GF-D8 (cell line): Measurements from ENCODE around the gene CLEC20A.

Source experiments
- DNase-seq: peaks from one replicate; lab custom pipeline; 2025; lab: John Stamatoyannopoulos, UW

The CLEC20A gene

DNA sequence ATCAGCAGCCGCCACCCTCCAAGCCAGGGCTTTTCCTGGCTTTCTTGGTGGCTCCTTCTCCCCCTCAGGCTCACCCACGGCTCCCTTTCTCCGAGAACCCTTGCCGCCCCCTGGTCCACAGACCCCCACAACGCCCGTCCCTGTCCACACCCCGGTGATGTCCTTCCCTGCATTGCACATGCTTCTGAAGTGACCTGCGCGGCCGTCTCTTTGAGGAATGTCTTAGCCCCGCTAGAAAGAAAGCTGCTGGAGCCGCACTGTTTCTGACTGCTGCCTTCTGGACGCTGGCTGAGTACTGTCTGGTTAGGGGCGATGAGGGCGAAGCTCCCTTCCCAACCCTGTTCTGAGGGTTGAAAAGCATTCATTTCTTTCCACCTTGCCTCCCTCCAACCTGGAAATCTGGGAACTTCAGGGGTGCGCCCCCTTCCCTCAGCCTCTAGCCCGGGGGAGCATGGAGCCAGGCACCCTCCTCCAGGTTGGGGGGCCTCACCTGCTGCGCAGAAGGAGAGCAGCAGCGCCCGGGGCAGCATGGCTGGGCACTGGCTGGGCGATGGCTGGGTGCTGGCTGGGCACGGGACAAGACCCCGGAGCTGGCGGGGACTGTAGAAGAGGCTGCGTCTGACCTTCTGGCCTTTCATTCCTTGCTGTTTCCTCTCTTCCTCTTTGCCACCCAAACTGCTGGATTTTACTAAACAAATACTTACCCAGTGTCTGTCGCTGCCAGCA lies at the start of gene CLEC20A:
Gene CLEC20A (minus strand): TSS at position 555 of the 726 bp plus-strand sequence. CDS start 25 bp downstream, at position 530.
- DNase-seq: no peak

DNA sequence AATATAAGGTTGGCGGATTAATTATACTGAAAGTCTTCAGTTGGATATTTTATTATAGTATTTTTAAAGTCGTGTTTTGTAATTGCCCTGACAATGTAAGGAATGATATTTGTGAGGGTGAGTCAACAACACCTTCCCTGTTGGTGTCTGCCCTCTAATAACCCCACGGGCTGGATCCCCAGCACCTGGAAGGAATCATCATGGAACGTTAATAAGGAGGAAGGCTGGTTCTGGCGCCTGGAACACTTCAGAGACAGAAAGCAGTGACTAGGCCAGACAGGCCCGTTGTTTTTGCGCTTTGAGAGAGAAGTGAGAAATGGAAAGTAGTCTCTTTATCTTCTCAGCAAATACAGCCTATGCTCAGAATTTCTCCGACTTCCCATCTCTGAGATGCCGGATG lies 47.8 kb upstream of the CLEC20A start:
- no peak for DNase-seq

DNA sequence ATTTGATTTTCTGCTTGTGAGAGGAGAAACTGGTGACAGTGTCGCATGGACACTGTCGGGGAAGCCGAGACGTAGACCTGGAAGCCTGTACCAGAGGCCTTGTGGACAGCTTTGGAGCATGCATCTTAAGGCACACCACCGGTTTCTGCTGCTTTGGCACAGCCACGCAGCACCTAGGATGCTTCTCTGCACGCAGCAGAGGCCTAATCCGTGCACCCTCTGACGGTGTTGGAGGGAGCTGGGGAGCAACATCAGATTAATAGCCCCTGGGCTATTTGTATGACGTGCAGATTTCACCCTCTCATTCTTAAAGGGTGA lies 46.5 kb upstream of the CLEC20A start:
- DNase-seq: no peak

DNA sequence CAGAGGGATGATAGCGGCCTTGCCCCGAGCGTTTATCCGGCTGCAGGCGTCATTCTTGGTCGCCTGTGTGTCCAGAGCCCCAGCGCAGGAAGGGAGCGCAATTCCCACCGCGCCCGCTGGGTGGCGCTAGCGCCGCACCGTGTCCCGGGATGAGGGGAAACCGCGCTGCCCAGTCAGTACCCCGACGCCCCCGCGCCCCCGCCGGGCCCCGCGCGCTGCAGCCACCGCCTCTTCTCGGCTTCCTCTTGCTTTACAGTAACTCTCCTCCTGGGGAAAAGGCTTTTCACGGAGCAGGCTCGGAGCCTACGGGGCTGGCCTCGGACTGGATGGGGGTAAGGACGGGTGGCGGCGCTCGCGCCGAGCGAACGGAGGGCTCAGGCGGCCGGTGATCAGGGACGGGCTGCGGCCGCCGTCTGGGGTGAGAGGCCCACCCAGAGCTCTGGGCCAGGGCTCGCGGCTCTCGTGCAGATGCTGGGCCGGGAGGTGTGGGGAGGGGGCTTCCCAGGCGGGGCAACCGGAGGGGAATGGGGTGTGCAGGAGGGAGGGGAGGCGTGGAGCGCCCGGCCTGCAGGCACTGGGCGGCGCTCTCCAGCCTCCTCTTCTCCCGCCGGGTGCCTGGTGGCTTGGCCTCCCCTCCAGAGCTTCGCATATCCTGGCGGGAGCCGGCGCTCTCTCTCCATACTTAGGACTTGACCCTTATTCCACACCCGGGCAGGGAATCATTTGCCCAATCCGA lies 46.0 kb upstream of the CLEC20A start:
- no peak for DNase-seq

DNA sequence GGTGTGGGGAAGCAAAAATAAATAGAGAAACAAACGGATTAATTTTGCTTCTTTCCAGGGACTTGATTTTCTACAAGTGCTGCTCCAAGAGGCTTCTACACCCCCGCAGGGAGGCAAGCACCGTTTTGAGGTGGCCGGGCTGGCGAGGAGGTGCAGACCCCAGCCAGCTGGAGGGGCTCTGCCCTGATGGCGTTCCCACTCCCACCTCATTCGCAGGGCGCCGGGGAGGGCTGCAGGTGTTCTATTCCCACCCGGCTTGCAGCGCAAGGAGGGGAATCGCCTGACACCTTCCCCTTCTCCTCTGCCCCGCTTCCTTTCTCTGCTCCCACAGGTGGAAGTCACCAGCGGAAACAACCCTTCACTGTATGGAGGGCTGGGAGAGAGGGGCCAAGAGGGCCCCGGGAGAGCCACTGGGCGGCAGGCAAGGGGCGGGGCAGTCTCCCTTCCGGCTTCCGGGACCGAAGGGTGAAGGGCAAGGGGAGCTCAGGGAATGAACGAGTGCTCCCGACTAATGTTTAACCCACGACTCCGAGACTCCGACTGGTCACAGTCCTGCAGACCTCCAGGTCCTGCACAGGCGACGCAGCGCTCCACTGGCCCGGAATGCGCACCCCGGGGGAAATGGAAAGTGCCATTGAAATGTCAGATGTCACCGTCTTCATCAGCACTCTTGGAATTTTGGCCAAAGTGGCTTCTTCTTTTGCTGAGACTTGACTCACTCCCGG lies 45.2 kb upstream of the CLEC20A start:
- DNase-seq: no peak

DNA sequence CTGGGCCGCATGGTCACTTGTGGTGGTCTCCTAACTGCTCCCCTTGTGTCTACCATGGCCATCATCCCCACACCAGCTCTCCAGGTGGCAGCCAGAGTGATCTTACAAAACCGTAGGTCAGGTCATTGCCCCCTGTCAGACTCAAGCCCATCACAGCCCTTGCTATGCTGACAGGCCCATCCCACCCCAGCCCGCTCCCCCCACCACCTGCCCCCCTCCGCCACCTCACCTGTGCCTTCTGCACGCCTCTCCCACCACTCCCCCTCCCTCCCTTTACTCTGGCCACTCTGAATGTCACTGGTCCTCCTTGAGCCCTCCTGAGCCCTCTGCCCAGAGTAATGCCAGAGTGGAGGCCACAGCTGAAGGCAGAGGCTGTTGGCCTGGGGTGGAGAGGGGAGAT lies 44.6 kb upstream of the CLEC20A start:
- DNase-seq: no peak

DNA sequence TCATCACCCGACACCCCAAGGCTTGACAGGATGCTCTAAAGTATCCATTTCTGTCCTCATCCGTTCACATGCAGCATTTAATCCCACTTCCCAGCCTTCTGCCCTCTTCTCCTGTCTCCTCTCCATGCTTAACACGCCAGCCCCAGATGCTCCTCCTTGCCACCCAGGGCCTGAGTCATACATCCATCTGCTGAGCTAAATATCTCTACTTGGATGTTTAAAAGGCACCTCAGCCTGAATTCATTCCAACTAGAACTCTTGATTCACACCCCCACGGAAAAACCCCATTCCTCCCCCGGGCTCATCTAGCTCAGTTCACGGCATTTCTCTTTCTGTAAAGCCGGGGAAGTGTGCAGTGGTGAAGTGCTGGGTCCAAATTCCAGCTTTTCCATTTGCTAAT lies 43.9 kb upstream of the CLEC20A start:
- DNase-seq: no peak

DNA sequence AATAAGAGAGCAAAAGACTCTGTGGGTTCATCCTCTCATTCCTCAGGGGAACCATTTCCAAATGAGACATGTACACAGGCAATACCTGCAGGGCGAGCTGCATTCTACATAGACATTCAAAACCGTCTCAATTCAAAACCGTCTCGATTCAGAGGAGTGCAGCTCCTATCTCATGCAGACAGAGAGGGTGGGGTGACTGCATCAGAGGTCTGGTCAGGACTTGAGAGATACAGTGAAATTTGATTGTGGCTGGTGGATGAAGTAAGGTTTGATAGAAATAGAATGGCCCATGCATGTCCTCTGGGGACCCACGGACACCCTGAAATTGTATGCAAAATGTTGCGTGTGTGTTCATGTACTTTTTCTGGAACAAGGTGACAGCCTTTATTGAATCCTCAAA lies 43.4 kb upstream of the CLEC20A start:
- no peak for DNase-seq

DNA sequence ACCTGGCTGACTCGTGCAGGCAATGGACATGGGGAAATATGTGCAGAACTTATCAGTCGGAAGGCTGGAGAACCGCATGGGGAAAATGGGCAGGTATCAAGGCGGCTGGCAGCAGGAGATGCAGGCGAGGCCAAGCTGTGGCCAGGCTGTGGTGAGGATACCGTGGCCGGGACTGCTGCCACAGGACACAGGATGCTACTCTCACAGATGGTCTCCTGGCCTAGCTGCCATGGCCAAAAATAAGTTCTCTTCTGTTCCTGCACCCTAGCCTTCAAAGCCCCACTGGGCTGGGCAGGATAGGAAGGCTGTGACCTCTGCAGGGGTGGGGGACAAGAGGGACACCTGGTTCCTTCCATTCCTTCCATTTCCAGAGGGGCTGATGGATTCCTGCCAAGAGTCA lies 42.5 kb upstream of the CLEC20A start:
- no peak for DNase-seq

DNA sequence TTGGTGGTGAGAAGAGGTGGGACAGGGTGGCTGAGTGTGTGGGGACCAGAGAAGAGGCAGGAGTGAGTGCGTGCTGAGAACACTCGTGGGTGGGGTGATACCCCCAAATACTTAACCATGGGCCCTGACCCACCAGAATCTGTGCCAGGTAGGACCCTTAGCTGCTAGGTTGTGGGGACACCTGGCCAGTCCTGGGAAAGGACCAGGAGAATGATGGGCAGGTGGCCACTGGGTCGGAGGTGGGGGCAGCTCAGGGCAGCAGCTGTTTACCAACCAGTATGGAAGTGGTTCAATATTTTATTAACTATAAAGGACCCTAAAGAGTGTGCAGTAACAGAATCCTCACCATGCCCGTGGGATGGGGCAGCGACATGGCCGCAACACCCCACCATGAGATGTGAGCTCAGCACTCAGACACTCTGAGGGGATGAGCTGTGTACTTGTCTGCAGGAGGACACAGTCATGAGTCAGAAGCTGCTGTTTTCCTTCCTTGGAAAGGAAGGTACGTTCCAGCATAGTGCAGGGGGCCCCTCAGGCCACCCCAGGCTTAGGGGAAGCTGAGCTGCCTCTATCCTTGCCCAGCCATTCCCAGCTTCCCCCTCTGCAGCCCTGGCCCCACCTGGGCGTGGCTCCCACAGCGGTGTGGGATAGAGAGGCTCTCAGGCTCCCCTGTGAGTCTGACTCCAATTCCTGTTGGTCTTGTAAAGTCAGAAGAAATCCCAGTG lies 41.6 kb upstream of the CLEC20A start:
- DNase-seq: no peak

DNA sequence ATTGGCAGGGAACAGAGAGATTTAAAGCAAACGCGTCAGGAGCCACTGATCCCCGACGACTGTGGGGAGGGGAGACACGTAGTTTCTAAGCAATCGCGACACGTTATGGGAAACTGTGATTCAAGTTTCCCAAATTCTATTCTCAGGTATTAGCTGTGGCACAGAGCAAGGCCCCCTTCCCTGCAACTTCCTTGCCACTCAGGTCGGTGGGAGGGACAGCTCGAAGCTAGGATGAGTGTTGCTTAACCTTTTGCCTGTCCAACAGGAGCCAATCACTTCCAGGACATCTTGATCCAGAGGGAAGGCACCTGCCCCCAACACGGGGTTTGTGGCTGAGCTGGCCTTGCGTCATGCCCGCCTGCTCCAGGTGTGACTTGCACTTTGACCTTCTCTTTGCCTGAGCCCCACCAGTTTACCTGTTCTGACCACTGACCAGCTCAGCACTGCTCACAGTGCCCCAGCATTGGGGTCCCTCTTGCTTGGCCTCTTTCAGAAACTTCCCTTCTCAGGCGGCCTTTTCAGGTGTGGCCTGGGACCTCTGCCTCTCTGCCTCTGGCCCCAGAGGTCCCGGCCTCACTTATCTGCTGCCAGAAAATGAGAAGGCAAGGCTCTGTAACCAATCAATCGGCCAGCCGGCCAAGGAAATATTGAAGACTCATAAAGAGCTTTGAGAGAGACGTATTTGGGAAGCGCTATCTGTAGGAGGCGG lies 40.8 kb upstream of the CLEC20A start:
- DNase-seq: no peak

DNA sequence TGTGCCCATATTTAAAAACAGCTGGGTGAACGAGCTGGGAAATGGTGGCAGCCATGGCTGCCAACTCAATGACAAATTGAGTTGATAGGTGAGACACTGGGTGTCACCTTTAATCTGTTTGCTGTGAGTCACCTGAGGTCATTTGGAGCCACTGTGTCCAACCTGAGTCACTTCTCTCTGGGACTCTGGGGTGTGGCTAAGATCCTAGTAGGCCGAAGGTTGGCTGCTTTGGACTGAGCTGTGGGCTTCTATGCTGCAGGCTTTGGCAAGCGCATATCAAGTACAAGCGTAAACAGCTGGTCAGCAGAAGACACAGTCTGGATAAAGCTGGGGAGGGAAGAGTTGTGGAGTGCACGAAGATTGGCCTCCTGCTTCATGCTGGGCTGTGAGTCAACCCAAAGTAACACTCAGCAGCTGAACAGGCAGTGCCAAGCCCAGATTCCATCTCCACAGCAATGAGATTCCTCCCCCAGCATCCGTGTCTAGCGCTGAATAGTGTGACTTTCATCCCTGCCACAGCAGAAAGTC lies 40.1 kb upstream of the CLEC20A start:
- no peak for DNase-seq

DNA sequence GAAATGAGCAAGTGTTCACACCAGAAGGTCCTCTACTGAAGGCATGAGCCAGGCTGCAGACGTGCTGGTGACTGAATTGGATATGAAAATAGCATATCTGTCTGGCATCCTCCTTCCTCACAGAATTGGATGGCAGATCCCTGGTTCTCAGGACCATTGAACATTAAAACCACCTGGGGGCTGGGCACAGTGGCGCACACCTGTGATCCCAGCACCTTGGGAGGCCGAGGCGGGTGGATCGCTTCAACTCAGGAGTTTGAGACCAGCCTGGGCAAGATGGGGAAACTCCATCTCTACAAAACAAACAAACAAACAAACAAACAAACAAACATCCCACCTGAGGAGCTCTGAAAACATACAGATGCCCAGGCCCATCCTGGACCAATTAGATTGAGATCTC lies 39.6 kb upstream of the CLEC20A start:
- DNase-seq: no peak

DNA sequence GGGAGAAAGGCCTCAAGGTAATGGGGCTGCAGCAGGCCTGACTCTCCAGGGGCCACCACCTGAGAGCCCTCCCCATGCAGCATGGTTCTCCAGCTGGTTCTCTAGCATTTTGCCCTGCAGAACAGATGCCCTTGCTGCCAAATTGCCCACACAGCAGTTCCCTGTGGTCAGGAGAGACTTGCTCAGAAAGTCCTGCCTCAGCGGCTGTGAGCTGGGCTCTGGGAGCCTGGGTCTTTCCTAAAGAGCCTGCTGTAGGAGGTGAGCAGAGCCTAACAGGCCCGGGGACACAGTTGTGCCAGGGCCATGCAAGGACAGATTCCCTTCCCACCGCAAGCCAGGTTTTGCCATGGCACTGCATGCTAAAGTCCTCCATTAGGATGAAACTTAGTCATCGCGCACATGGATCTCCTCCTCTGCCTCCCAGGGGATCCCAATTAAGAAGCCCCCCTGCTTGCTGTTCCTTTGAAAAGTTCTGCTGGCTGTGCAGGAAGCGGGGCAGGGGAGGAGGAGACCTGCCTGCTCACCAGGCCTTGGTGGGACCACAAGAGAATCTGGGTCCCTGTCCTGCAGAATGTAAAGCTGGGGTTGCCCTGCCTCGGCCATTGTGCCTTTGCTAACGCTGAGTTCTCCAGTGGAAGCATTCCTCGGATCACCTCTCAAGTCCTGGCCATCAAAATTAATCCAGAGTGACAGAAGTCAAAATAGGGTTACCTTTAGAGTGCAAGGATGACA lies 37.5 kb upstream of the CLEC20A start:
- DNase-seq: no peak

DNA sequence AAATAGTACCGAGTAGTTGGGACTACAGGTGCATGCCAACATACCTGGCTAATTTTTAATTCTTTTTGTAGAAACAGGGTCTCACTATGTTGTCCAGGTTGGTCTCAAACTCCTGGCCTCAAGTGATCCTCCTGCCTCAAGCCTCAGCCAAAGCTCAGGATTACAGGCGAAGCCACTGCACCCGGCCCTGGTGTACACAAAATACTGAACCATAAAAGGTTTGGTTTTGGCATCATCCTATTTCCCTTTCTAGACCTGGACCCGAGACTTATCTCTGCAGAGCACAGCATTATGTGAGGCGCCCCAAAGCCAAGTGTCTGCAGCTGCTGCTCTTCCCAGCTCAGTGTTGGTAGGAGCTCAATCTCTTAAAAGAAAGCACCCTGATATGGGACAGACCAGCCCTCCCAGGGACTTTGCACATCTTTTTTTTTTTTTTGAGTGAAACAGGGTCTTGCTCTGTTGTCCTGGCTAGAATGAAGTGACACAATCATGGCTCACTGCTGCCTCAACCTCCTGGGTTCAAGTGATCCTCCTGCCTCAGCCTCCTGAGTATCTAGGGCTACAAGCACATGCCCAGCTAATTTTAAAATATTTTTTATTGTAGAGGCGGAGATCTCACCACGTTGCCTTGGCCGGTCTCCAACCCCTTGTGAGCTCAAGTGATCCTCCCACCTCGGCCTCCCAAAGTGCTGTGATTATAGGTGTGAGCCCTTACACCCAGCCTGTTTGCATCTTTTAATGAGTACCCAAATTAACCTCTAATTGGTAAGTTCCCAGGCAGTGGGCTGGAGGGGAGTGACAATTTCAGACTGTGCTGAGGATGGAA lies 36.6 kb upstream of the CLEC20A start:
- no peak for DNase-seq

DNA sequence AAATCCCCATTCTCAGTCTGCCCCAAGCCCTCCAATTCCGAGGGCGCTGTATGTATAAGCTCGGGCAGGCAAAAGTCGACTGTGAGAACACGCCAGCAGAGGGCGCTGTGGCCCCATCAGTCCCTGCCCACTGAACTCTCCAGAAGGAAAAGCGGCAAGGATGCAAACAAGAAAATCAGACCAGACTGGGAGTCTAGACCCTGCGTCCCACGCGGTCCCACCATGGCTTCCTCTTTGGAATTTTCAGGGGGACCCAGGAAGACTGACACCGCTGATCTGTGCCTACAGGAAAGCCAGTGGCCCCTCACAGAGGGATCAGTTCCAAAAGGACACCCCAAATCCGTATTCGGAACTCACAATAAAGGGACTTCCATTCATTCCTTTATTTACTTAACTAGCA lies 35.6 kb upstream of the CLEC20A start:
- DNase-seq: peak; percentile 17

DNA sequence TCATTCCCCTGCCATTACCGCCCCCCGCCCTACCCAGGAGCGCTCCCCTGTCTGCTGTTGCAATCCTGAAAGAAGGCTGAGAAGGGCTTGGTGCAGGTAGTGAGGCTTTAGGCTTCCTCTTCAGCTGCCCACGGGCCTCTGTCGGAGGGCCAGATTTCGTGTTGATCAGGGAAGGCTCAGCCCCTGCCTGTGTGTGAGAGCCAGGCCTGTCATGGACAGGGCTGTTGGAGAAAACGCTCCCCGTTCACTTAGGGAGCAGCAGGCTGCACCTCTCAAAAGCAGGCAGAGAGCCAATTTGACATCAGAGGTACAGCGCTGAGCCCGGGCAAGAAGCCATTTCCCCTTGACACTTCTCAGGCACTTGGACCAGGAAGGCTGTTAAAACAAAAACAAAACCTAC lies 35.1 kb upstream of the CLEC20A start:
- no peak for DNase-seq

DNA sequence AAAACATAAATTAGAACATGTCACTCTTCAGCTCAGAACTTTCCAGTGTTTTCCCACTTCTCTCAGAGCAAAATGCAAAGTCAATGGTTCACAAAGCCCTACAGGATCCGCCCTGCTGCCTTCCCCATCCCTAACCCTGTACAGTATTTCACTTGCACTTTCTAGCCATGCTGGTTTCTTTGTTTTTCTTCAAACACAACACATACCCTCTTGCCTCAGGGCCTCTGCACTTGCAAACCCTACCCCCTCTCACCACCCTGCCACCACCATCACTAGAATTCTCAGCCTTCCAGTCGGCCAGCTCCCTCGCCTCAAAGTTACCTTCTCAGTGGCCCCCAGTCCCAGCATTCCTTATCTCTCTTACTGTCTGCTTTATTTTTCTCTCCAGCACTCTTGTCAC lies 33.7 kb upstream of the CLEC20A start:
- DNase-seq: no peak

DNA sequence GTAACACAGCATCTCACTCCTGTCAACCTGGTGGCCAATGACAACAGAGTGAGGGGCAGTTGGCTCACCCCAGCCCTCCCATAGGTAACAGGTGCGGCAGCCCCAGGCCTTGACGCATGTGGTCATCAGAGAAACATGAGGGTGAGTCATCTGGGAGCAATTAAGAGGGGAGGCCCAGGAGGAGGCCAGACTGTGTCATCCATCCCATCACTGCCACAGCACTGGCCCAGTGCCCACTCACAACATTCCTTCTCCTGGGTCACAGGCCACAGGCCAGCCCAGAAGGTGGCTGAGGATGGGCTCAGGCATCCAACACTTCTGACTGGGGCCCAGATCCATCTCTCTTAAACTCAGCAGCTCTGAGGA lies 33.3 kb upstream of the CLEC20A start:
- no peak for DNase-seq

DNA sequence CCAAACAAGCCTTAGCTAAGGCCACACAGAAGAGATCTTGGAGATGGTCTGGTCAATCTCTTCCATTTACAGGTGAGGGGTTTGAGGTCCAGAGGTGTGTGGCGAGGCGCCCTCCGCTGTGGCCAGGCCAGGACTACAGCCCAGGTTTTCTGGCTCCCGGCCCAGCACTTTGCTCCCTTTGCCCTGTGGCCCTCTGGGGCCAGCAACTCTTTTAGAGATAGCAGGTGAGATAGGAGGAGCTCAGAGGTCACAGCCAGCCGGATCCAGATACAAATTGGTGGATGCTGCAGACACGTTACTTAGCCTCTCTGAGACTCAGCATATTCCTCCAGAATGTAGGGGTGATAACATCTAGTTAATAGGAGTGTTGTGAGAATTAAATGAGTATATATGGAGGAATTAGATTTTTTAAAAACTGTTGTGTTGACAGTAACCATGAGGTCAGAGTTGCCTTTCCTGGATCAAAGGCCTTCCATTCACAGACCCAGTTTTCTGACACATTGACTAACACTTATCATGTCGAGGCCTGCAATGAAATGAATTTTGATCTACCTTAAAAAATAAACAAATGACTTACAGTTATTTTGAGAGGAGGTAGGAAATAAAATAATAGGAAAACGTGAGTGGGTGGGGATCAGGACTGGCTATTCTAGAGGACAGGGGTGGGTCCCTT lies 32.7 kb upstream of the CLEC20A start:
- DNase-seq: no peak
